Right lung (tissue), 10 donors: Measurements from ENCODE around the gene BOLA2B. TPM values are rescaled to one million over a fixed set of nuclear protein-coding genes. Genes with fewer than 3 reads are reported as not detected.
"Not testable (repeated sequence)": the region's sequence is repeated elsewhere in the genome, so short reads cannot be mapped to it uniquely, and the experiment has no call there.

Experiments
- DNase-seq, 2 donors: peaks; one replicate each; pipeline ENCODE4 v3.0.0-alpha.2; 2013
- long read RNA-seq, 8 donors: transcript quantifications; one replicate each; lab custom pipeline, GENCODE V29; 2026
- polyA plus RNA-seq, 5 donors: library from polyadenylated mRNA; unstranded; fragments of 120-200 nt; gene quantifications; one replicate each; pipeline versions ENCODE4 v1.2.1 to v1.2.3, GENCODE V29; 2013; ENCODE audit warnings: inconsistent platforms in 1 of 5, low replicate concordance in 1 of 5; ENCODE audit not compliant: insufficient read length in 5 of 5, insufficient read depth in 1 of 5

BOLA2B gene
- polyA plus RNA-seq = 10 to 100 TPM; 13.1 to 37.9 (median 20.1) TPM
- long read RNA-seq, donor 1, transcript BOLA2B-201 (3 exons, 1,012 nt) = major isoform, 28 of 37 reads
- long read RNA-seq, donor 1, transcript BOLA2B-202 (2 exons, 307 nt) = minor isoform, 6 of 37 reads
- long read RNA-seq, donor 1, partial matches to known transcripts = 0 of 37 reads
- long read RNA-seq, donor 1, other reads (novel, unspliced or antisense) = 0 of 37 reads
- long read RNA-seq, donor 2, transcript BOLA2B-201 (3 exons, 1,012 nt) = major isoform, 8 of 12 reads
- long read RNA-seq, donor 2, partial matches to known transcripts = 0 of 12 reads
- long read RNA-seq, donor 2, other reads (novel, unspliced or antisense) = 0 of 12 reads
- long read RNA-seq, donor 3, transcript BOLA2B-201 (3 exons, 1,012 nt) = major isoform, 18 of 24 reads
- long read RNA-seq, donor 3, partial matches to known transcripts = 0 of 24 reads
- long read RNA-seq, donor 3, other reads (novel, unspliced or antisense) = 0 of 24 reads
- long read RNA-seq, donor 4, transcript BOLA2B-201 (3 exons, 1,012 nt) = major isoform, 10 of 15 reads
- long read RNA-seq, donor 4, partial matches to known transcripts = 0 of 15 reads
- long read RNA-seq, donor 4, other reads (novel, unspliced or antisense) = 0 of 15 reads
- long read RNA-seq, donor 5, transcript BOLA2B-201 (3 exons, 1,012 nt) = major isoform, 24 of 82 reads
- long read RNA-seq, donor 5, transcript BOLA2B-202 (2 exons, 307 nt) = minor isoform, 8 of 82 reads
- long read RNA-seq, donor 5, partial matches to known transcripts = 18 of 82 reads
- long read RNA-seq, donor 5, other reads (novel, unspliced or antisense) = 29 of 82 reads
- long read RNA-seq, donor 6, transcript BOLA2B-201 (3 exons, 1,012 nt) = major isoform, 20 of 24 reads
- long read RNA-seq, donor 6, partial matches to known transcripts = 0 of 24 reads
- long read RNA-seq, donor 6, other reads (novel, unspliced or antisense) = 0 of 24 reads
- long read RNA-seq, donor 7, transcript BOLA2B-201 (3 exons, 1,012 nt) = major isoform, 10 of 14 reads
- long read RNA-seq, donor 7, partial matches to known transcripts = 0 of 14 reads
- long read RNA-seq, donor 7, other reads (novel, unspliced or antisense) = 0 of 14 reads
- long read RNA-seq, donor 8, transcript BOLA2B-201 (3 exons, 1,012 nt) = major isoform, 6 of 7 reads
- long read RNA-seq, donor 8, partial matches to known transcripts = 0 of 7 reads
- long read RNA-seq, donor 8, other reads (novel, unspliced or antisense) = 0 of 7 reads

GRCh38 chr16:30193615-30194014, at the start of gene BOLA2B, which contains the start of gene SLX1A:
TSS of gene BOLA2B (minus strand) at chr16:30193666. CDS start at chr16:30193595, 71 bp downstream.
TSS of gene SLX1A (plus strand) at chr16:30193875. CDS start at chr16:30194085, 210 bp downstream.
- DNase-seq = not testable (repeated sequence)

- DNase-seq = not testable (repeated sequence)
Measured at GRCh38 chr16:30217082-30217481, 23.6 kb upstream of the BOLA2B start.

GRCh38 chr16:30211414-30211813, 17.9 kb upstream of the BOLA2B start:
- DNase-seq = not testable (repeated sequence)

GRCh38 chr16:30209032-30209431, 15.6 kb upstream of the BOLA2B start:
- DNase-seq = not testable (repeated sequence)

GRCh38 chr16:30207063-30207704, 13.7 kb upstream of the BOLA2B start:
- DNase-seq = not testable (repeated sequence)

- DNase-seq = not testable (repeated sequence)
Measured at GRCh38 chr16:30206252-30206651, 12.8 kb upstream of the BOLA2B start.

- not testable (repeated sequence) for DNase-seq
Measured at GRCh38 chr16:30205541-30206236, 12.2 kb upstream of the BOLA2B start.

GRCh38 chr16:30199608-30200343, 6.3 kb upstream of the BOLA2B start:
- DNase-seq = not testable (repeated sequence)

GRCh38 chr16:30199049-30199448, 5.6 kb upstream of the BOLA2B start, which contains the start of gene SULT1A3:
TSS of gene SULT1A3 (plus strand) at chr16:30199255. CDS start at chr16:30200729, 1,474 bp downstream.
- DNase-seq = not testable (repeated sequence)

- not testable (repeated sequence) for DNase-seq
Measured at GRCh38 chr16:30197001-30197400, 3.5 kb upstream of the BOLA2B start.

- not testable (repeated sequence) for DNase-seq
Measured at GRCh38 chr16:30194172-30194925, 883 bp upstream of the BOLA2B start.

GRCh38 chr16:30193098-30193497, 368 bp downstream of the BOLA2B start:
- not testable (repeated sequence) for DNase-seq

GRCh38 chr16:30191158-30191557, 2.3 kb downstream of the BOLA2B start:
- DNase-seq = not testable (repeated sequence)

- no peak for DNase-seq
Measured at GRCh38 chr16:30187971-30188561, 5.4 kb downstream of the BOLA2B start.

GRCh38 chr16:30187556-30187865, 6.0 kb downstream of the BOLA2B start:
- no peak for DNase-seq

GRCh38 chr16:30186782-30187555, 6.5 kb downstream of the BOLA2B start:
- no peak for DNase-seq

GRCh38 chr16:30186444-30186781, 7.1 kb downstream of the BOLA2B start:
- no peak for DNase-seq
